Endothelial cell of umbilical vein (primary cell): ENCODE results near the gene MIEF1. TPM values are rescaled to one million over a fixed set of nuclear protein-coding genes. Genes with fewer than 3 reads are reported as not detected.

Experiments used
- BruUV-seq: library from RNA; stranded (reverse); fragments of 400-500 nt; replicated peaks from 2 replicates; lab custom pipeline; 2021; lab: Mats Ljungman, UMichigan
- CTCF ChIA-PET: fragments of 300-600, 350-600 bp; sonication (Branson Sonifier 250); formaldehyde crosslinking; loops from one replicate; lab custom pipeline; 2021; ENCODE audit warnings: antibody characterized with exemption, inconsistent platforms; lab: Charles Lee
- POLR2A ChIA-PET: fragments of 300-600, 350-600 bp; sonication (Branson Sonifier 250); formaldehyde crosslinking; loops from one replicate; lab custom pipeline; 2021; ENCODE audit warnings: antibody characterized with exemption, inconsistent platforms; lab: Charles Lee
- DNase-seq: peaks from one replicate; pipeline ENCODE4 v3.0.0-alpha.2; 2011; ENCODE audit warnings: low read depth, low spot score
- FAIRE-seq: peaks from 2 replicates; lab custom pipeline; 2011; peaks lifted over from hg19 to GRCh38; lab: Jason Lieb, UNC
- H2AFZ ChIP-seq: 2 replicates; pipeline ENCODE4 v1.6.0; 2012; ENCODE audit warnings: low read depth, low read length, control low read depth, inconsistent platforms
- H3K27ac ChIP-seq: 2 replicates; pipeline ENCODE4 v1.5.1; 2011; ENCODE audit warnings: low read depth, mild to moderate bottlenecking, control low read depth, low read length, moderate library complexity; ENCODE audit not compliant: insufficient read depth
- H3K27me3 ChIP-seq, 2 experiments: 2 replicates each; pipeline versions ENCODE4 v1.6.0 to v1.6.1; 2011; ENCODE audit warnings: low read length in 2 of 2, mixed read lengths in 1 of 2; ENCODE audit not compliant: control insufficient read depth in 2 of 2, insufficient read depth in 2 of 2
- H3K36me3 ChIP-seq, 2 experiments: 2 replicates in 1 of 2; 3 replicates in 1 of 2; pipeline ENCODE4 v1.5.1; 2011; ENCODE audit warnings: low read length in 2 of 2, mild to moderate bottlenecking in 1 of 2, moderate library complexity in 1 of 2; ENCODE audit not compliant: control insufficient read depth in 2 of 2, insufficient read depth in 2 of 2; ENCODE audit errors: extremely low read depth in 1 of 2
- H3K4me1 ChIP-seq: 3 replicates; pipeline ENCODE4 v1.5.1; 2011; ENCODE audit warnings: mild to moderate bottlenecking, low read length; ENCODE audit not compliant: control insufficient read depth, insufficient read depth; ENCODE audit errors: extremely low read depth
- H3K4me2 ChIP-seq: 2 replicates; pipeline ENCODE4 v1.6.1; 2011; ENCODE audit warnings: low read length, control low read depth, mixed read lengths; ENCODE audit not compliant: insufficient read depth
- H3K4me3 ChIP-seq, 3 experiments: fragments of 200-600 bp in 1 of 3; sonication (generic), shearing (Covaris generic) in 1 of 3; replicated peaks in 1 of 3; 2 replicates each; pipeline ENCODE4 v1.5.1; 2011 to 2016; ENCODE audit warnings: control low read depth in 3 of 3, low read length in 3 of 3, mild to moderate bottlenecking in 2 of 3, inconsistent platforms in 1 of 3, low read depth in 1 of 3, moderate library complexity in 1 of 3; ENCODE audit not compliant: insufficient read depth in 1 of 3
- H3K79me2 ChIP-seq: 2 replicates; pipeline ENCODE4 v1.6.0; 2012; ENCODE audit warnings: low read length, inconsistent platforms; ENCODE audit not compliant: control insufficient read depth, insufficient read depth
- H3K9ac ChIP-seq: replicated peaks from 2 replicates; pipeline ENCODE3; 2011; ENCODE audit warnings: low read length, control low read depth; ENCODE audit not compliant: insufficient read depth; ENCODE audit errors: extremely low read depth
- H3K9me1 ChIP-seq: replicated peaks from 3 replicates; pipeline ENCODE4 v1.6.0; 2011; ENCODE audit warnings: mild to moderate bottlenecking, low read length; ENCODE audit not compliant: control insufficient read depth, insufficient read depth; ENCODE audit errors: extremely low read depth
- H3K9me3 ChIP-seq: replicated peaks from 2 replicates; pipeline ENCODE4 v1.5.1; 2012; ENCODE audit warnings: low read length, inconsistent platforms; ENCODE audit not compliant: control insufficient read depth, insufficient read depth
- H4K20me1 ChIP-seq: replicated peaks from 2 replicates; pipeline ENCODE3; 2011; ENCODE audit warnings: mild to moderate bottlenecking, low read length; ENCODE audit not compliant: control insufficient read depth, insufficient read depth; ENCODE audit errors: extremely low read depth
- EZH2 ChIP-seq: IDR thresholded peaks from 2 replicates; pipeline ENCODE4 v1.6.1; 2012; ENCODE audit warnings: borderline replicate concordance, low read depth, mild to moderate bottlenecking, moderate library complexity, low read length, inconsistent platforms; ENCODE audit not compliant: severe bottlenecking
- FOS ChIP-seq: IDR thresholded peaks from 2 replicates; pipeline ENCODE4 v1.6.1; 2011; ENCODE audit warnings: mild to moderate bottlenecking, low read length, moderate library complexity, borderline replicate concordance; ENCODE audit not compliant: insufficient read depth
- GATA2 ChIP-seq: IDR thresholded peaks from 2 replicates; pipeline ENCODE4 v1.7.0; 2011; ENCODE audit warnings: low read depth, mild to moderate bottlenecking, moderate library complexity, mixed read lengths, low read length; ENCODE audit not compliant: insufficient read length, insufficient read depth
- JUN ChIP-seq: IDR thresholded peaks from 2 replicates; pipeline ENCODE4 v1.6.1; 2011; ENCODE audit warnings: borderline replicate concordance, low read depth; ENCODE audit not compliant: insufficient read length, insufficient read depth
- MYC ChIP-seq: IDR thresholded peaks from one replicate; pipeline ENCODE4 v1.6.1; 2011; ENCODE audit warnings: mild to moderate bottlenecking, low read depth, low read length
- POLR2A ChIP-seq: IDR thresholded peaks from 2 replicates; pipeline ENCODE4 v1.6.1; 2012; ENCODE audit warnings: low read depth, mild to moderate bottlenecking, control low read depth, low read length
- POLR2AphosphoS5 ChIP-seq: IDR thresholded peaks from 2 replicates; pipeline ENCODE4 v1.6.1; 2012; ENCODE audit warnings: low read depth, mild to moderate bottlenecking, control low read depth, low read length, moderate library complexity; ENCODE audit not compliant: insufficient read depth
- dilution Hi-C: fragments of 300-500 bp; cut with MboI; formaldehyde crosslinking; loops from one replicate; pipeline ENCODE4 v1.15.0; 2019; ENCODE audit warnings: low sequenced_read_pairs; ENCODE audit not compliant: extremely low pct_ligation_motif_present
- intact Hi-C: fragments of 100-400 bp; cut with micrococcal nuclease; formaldehyde crosslinking; loops from one replicate; pipeline ENCODE4 v1.10.0; 2022
- polyA plus RNA-seq, 4 experiments: library from polyadenylated mRNA; depleted of rRNA in 3 of 4; stranded (reverse) in 3 of 4; unstranded in 1 of 4; fragments of >200 nt; gene quantifications; 2 replicates each; pipeline versions ENCODE4 v1.2.1 to v1.2.3, GENCODE V29; 2011 to 2012; ENCODE audit warnings: missing spikeins in 1 of 4
- total RNA-seq: library from RNA; stranded (reverse); gene quantifications from 2 replicates; pipeline ENCODE4 v1.2.3, GENCODE V29; 2021
- TF ChIP-seq, protein P1 (sequence below), 2 donors: IDR thresholded peaks; 1 replicate in 1 of 2; 2 replicates in 1 of 2; pipeline ENCODE4 v1.5.1; 2011; ENCODE audit warnings: low read length in 2 of 2, mild to moderate bottlenecking in 2 of 2, moderate library complexity in 2 of 2, control low read depth in 1 of 2, inconsistent platforms in 1 of 2, low read depth in 1 of 2; ENCODE audit not compliant: insufficient read depth in 1 of 2; ENCODE audit errors: extremely low read depth in 1 of 2
- TF ChIP-seq, protein P2 (sequence below): IDR thresholded peaks from 2 replicates; pipeline ENCODE4 v1.6.1; 2011; ENCODE audit not compliant: insufficient read depth, insufficient read length

The MIEF1 gene
- total and polyA plus RNA-seq, 2 donors (not counting 3 experiments of a cell fraction or from before 2014, with no cell fraction given): 14.2 to 31.1 TPM

DNA sequence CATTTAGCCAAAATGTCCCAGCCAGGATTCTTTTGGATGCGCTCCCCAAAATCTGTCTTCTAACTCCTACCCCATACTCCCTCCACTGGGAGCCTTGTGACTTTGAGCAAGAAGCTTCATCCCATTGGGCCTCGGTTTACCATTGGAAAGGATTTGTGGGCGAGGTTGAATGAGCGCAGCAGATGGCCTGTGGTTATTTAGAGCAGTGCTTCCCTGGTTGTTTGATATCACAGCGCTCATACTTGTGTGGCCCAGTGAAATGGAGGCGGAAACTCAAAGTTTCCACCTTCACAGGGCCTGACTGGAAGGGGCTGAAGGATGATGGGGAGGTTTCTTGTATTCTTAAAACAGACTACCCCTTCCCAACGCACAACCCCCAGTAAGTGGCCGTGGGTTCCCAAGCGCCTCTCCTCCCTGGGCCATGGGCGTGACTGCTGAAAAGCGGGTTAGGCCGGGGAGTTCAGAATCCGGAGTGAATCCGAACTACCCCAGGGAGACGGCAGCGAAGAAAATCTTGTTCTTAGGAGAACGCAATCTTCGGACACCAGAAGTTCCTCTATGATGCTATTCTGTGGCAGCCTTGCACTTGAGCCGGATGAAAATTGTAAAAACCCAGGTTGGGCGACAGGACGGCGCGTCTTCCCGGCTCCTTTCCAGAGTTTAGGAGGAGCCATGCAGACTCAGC lies 17.0 kb downstream of the MIEF1 start:
- BruUV-seq: no TSS peak
- H3K9ac ChIP-seq: peak overlapping the region; percentile 97
- FAIRE-seq: peak; percentile 26
- no peaks in the 10 kb centered on the region for H3K9me3 ChIP-seq
- peaks cover 11 to 28% of the 10 kb centered on the region in 2 experiments for H3K36me3 ChIP-seq
- peak overlapping the region; percentile 74 for H3K4me2 ChIP-seq
- H3K79me2 ChIP-seq: peaks cover 45% of the 10 kb centered on the region
- intact Hi-C loops: loop anchor here (5.0 kb wide), 1 partner anchor 122 kb away; the partner anchor contains the start of gene TAB1
- CTCF ChIA-PET: interaction anchor here (1.0 to 5.6 kb wide), 7 partner anchors 10 to 82 kb away, joined by 3 to 58 read pairs (median 11); partner anchors contain the start of gene MIEF1
- POLR2A ChIA-PET: interaction anchor here (0.8 to 1.0 kb wide), 7 partner anchors 10 to 119 kb away, joined by 3 to 13 read pairs (median 5); partner anchors contain the start of genes MIEF1 and TAB1
- no peak for TF ChIP-seq JUN
- no peak for TF ChIP-seq POLR2AphosphoS5
- no peak for TF ChIP-seq EZH2
- TF ChIP-seq FOS: no peak
- TF ChIP-seq, protein P1, sequence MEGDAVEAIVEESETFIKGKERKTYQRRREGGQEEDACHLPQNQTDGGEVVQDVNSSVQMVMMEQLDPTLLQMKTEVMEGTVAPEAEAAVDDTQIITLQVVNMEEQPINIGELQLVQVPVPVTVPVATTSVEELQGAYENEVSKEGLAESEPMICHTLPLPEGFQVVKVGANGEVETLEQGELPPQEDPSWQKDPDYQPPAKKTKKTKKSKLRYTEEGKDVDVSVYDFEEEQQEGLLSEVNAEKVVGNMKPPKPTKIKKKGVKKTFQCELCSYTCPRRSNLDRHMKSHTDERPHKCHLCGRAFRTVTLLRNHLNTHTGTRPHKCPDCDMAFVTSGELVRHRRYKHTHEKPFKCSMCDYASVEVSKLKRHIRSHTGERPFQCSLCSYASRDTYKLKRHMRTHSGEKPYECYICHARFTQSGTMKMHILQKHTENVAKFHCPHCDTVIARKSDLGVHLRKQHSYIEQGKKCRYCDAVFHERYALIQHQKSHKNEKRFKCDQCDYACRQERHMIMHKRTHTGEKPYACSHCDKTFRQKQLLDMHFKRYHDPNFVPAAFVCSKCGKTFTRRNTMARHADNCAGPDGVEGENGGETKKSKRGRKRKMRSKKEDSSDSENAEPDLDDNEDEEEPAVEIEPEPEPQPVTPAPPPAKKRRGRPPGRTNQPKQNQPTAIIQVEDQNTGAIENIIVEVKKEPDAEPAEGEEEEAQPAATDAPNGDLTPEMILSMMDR (IDR thresholded peaks at IDR 0.05; ENCODE audit: extremely low read depth in 1 of 2, insufficient read depth in 1 of 2, low read depth in 1 of 2, low read length in 2 of 2): no peak
- TF ChIP-seq MYC: no peak
- TF ChIP-seq POLR2A: no peak
- TF ChIP-seq GATA2: no peak
- TF ChIP-seq, protein P2, sequence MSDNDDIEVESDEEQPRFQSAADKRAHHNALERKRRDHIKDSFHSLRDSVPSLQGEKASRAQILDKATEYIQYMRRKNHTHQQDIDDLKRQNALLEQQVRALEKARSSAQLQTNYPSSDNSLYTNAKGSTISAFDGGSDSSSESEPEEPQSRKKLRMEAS: no peak
- no peaks in the 10 kb centered on the region for H4K20me1 ChIP-seq
- H3K27me3 ChIP-seq: no peaks in the 10 kb centered on the region
- H3K27ac ChIP-seq: peak overlapping the region; percentile 93
- peak overlapping the region; percentile 59 to 96 (median 92) for H3K4me3 ChIP-seq
- dilution Hi-C loops: no loop called here
- peak overlapping the region; percentile 14 for H2AFZ ChIP-seq
- no peaks in the 10 kb centered on the region for H3K9me1 ChIP-seq
- peaks cover 15% of the 10 kb centered on the region for H3K4me1 ChIP-seq
- no peak for DNase-seq
